Measurements from ENCODE around the gene MBNL1. TPM values are rescaled to one million over a fixed set of nuclear protein-coding genes. Genes with fewer than 3 reads are reported as not detected.

MBNL1 gene
- total RNA-seq, 4 donors from 2014 or later, result 261 to 429 (median 389) TPM

GRCh38 chr3:152254041-152254440 lies 14.7 kb upstream of the MBNL1 start:
- peaks cover 0 to 43% (median 12%) of the 10 kb centered on the region in 4 donors for H3K4me1 ChIP-seq
- no peak for DNase-seq
- H3K36me3 ChIP-seq, result no peaks in the 10 kb centered on the region
- peak overlapping the region in 3 of 4 donors; percentile 12 to 64 (median 35) for H3K27ac ChIP-seq
- H3K4me3 ChIP-seq, result no peak overlapping the region
- no peaks in the 10 kb centered on the region for H3K27me3 ChIP-seq
- TF ChIP-seq CTCF (IDR thresholded peaks at IDR 0.05) (no peak), POLR2A (IDR thresholded peaks at IDR 0.05) (no peak)
- no peaks in the 10 kb centered on the region for H3K9me3 ChIP-seq

- Histone ChIP-seq H3K36me3 (no peaks in the 10 kb centered on the region), H3K27me3 (no peaks in the 10 kb centered on the region), H3K4me3 (no peak overlapping the region), H3K9me3 (no peaks in the 10 kb centered on the region), H3K4me1 (peaks cover 0 to 43% (median 14%) of the 10 kb centered on the region in 4 donors), H3K27ac (peak overlapping the region; percentile 7 to 55 (median 28))
- TF ChIP-seq POLR2A (IDR thresholded peaks at IDR 0.05) (no peak), CTCF (IDR thresholded peaks at IDR 0.05) (no peak)
- DNase-seq, result no peak
Measured at GRCh38 chr3:152255290-152255689, 13.4 kb upstream of the MBNL1 start.

GRCh38 chr3:152256851-152257562 lies 11.7 kb upstream of the MBNL1 start:
- no peak overlapping the region for H3K4me3 ChIP-seq
- peak overlapping the region; percentile 55 to 71 (median 62) for H3K27ac ChIP-seq
- TF ChIP-seq CTCF (IDR thresholded peaks at IDR 0.05), result no peak
- no peak for TF ChIP-seq POLR2A (IDR thresholded peaks at IDR 0.05)
- H3K36me3 ChIP-seq, result no peaks in the 10 kb centered on the region
- no peaks in the 10 kb centered on the region for H3K27me3 ChIP-seq
- no peak for DNase-seq
- H3K4me1 ChIP-seq, result peaks cover 0 to 43% (median 14%) of the 10 kb centered on the region in 4 donors
- no peaks in the 10 kb centered on the region for H3K9me3 ChIP-seq

GRCh38 chr3:152257563-152258035 lies 11.1 kb upstream of the MBNL1 start:
- Histone ChIP-seq H3K4me3 (no peak overlapping the region), H3K36me3 (no peaks in the 10 kb centered on the region), H3K4me1 (peaks cover 0 to 43% (median 14%) of the 10 kb centered on the region in 4 donors), H3K27ac (peak overlapping the region; percentile 55 to 71 (median 62)), H3K27me3 (no peaks in the 10 kb centered on the region), H3K9me3 (no peaks in the 10 kb centered on the region)
- TF ChIP-seq CTCF (IDR thresholded peaks at IDR 0.05), result no peak
- TF ChIP-seq POLR2A (IDR thresholded peaks at IDR 0.05), result no peak
- DNase-seq, result no peak

GRCh38 chr3:152258448-152259393 lies 10.0 kb upstream of the MBNL1 start:
- Histone ChIP-seq H3K9me3 (no peaks in the 10 kb centered on the region), H3K27me3 (no peaks in the 10 kb centered on the region), H3K4me1 (peaks cover 0 to 37% (median 11%) of the 10 kb centered on the region in 4 donors), H3K4me3 (peak overlapping the region in 1 of 4 donors; percentile 0), H3K27ac (peak overlapping the region; percentile 55 to 71 (median 60)), H3K36me3 (no peaks in the 10 kb centered on the region)
- TF ChIP-seq POLR2A (IDR thresholded peaks at IDR 0.05) (no peak), CTCF (IDR thresholded peaks at IDR 0.05) (no peak)
- peak; percentile 27 to 74 (median 54) for DNase-seq
